ENCODE results near the gene CDC27. TPM values are rescaled to one million over a fixed set of nuclear protein-coding genes. Genes with fewer than 3 reads are reported as not detected.

The CDC27 gene
- total RNA-seq, 1 experiment from 2014 or later = 92.6 TPM

DNA sequence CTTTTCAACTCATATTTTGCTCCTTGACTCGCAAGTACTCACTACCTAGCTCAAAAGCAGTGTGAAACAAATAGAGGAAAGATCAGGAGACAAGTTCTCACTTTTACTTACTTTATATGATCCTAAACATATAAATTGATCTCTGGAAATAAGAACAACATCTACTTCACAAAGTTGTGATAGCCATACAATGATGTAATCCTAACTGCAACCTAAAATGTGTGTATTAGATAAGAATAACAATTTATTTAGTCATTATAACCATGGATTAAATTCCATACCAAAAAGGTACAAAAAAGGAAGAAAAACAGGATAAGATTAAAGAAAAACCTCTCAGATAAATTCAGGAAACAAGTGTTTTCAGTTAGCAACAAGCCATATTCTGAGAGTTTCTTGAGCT is 103.4 kb downstream of the CDC27 start:
- TF ChIP-seq CTCF (IDR thresholded peaks at IDR 0.05; ENCODE audit: insufficient read depth in 1 of 2, low read depth in 1 of 2, low read length in 1 of 2, severe bottlenecking in 1 of 2, unreplicated experiment in 1 of 2) = no peak
- H3K9me3 ChIP-seq = no peaks in the 10 kb centered on the region
- H3K27me3 ChIP-seq (replicated peaks; ENCODE audit: control insufficient read depth, insufficient read depth, low read length) = no peaks in the 10 kb centered on the region
- Mint-ChIP-seq H3K27me3 (ENCODE audit: insufficient read depth, unreplicated experiment) (no peaks in the 10 kb centered on the region), H3K9me3 (ENCODE audit: unreplicated experiment) (no peaks in the 10 kb centered on the region), H3K4me1 (ENCODE audit: low read depth, unreplicated experiment) (peaks cover 22% of the 10 kb centered on the region), H3K4me3 (ENCODE audit: unreplicated experiment) (no peak overlapping the region), H3K27ac (ENCODE audit: unreplicated experiment) (no peak overlapping the region), H3K36me3 (ENCODE audit: insufficient read depth, unreplicated experiment) (peaks cover under 1% of the 10 kb centered on the region)
- H3K4me3 ChIP-seq (ENCODE audit: low read depth, low read length) = no peak overlapping the region
- intact Hi-C loops (cut with micrococcal nuclease; ENCODE audit: unreplicated experiment) = no loop called here
- peaks cover 17% of the 10 kb centered on the region for H3K4me1 ChIP-seq
- H3K36me3 ChIP-seq (ENCODE audit: control insufficient read depth, insufficient read depth, low read length) = no peaks in the 10 kb centered on the region
- ChIA-PET POLR2A (no interaction called here), CTCF (interaction anchor here (0.8 kb wide), 1 partner anchor 230 kb away, joined by 3 read pairs; no protein-coding TSS in a partner anchor)
- BruUV-seq (replicated peaks) = no TSS peak
- DNase-seq = no peak

DNA sequence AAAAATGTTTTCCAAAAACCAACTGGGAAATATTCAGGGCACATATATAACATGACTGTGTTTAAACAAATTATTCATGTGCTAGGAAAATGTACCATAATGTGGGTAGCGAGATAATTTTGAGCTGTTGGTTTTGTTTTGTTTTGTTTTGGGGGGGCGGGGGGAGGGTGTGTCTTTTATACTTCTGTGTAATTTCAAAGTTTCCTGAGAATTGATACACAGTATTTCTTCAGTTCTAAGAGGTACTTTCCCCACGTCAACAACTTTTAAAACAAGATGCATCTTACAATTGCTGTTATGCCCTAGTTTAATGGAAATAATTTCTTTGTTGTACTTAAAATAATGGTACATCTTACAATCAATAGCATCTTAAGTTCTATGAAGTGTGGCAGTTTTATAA is 110.3 kb downstream of the CDC27 start:
- no peaks in the 10 kb centered on the region for H3K9me3 Mint-ChIP-seq (ENCODE audit: unreplicated experiment)
- no peak overlapping the region for H3K4me3 ChIP-seq (ENCODE audit: low read depth, low read length)
- BruUV-seq (replicated peaks) = no TSS peak
- peaks cover 6% of the 10 kb centered on the region for H3K36me3 Mint-ChIP-seq (ENCODE audit: insufficient read depth, unreplicated experiment)
- H3K9me3 ChIP-seq = no peaks in the 10 kb centered on the region
- intact Hi-C loops (cut with micrococcal nuclease; ENCODE audit: unreplicated experiment) = no loop called here
- H3K4me1 ChIP-seq = no peaks in the 10 kb centered on the region
- ChIA-PET POLR2A (no interaction called here), CTCF (no interaction called here)
- DNase-seq = no peak
- no peaks in the 10 kb centered on the region for H3K4me1 Mint-ChIP-seq (ENCODE audit: low read depth, unreplicated experiment)
- no peaks in the 10 kb centered on the region for H3K36me3 ChIP-seq (ENCODE audit: control insufficient read depth, insufficient read depth, low read length)
- H3K4me3 Mint-ChIP-seq (ENCODE audit: unreplicated experiment) = no peak overlapping the region
- H3K27me3 ChIP-seq (replicated peaks; ENCODE audit: control insufficient read depth, insufficient read depth, low read length) = no peaks in the 10 kb centered on the region
- no peak overlapping the region for H3K27ac Mint-ChIP-seq (ENCODE audit: unreplicated experiment)
- no peaks in the 10 kb centered on the region for H3K27me3 Mint-ChIP-seq (ENCODE audit: insufficient read depth, unreplicated experiment)
- no peak for TF ChIP-seq CTCF (IDR thresholded peaks at IDR 0.05; ENCODE audit: insufficient read depth in 1 of 2, low read depth in 1 of 2, low read length in 1 of 2, severe bottlenecking in 1 of 2, unreplicated experiment in 1 of 2)

DNA sequence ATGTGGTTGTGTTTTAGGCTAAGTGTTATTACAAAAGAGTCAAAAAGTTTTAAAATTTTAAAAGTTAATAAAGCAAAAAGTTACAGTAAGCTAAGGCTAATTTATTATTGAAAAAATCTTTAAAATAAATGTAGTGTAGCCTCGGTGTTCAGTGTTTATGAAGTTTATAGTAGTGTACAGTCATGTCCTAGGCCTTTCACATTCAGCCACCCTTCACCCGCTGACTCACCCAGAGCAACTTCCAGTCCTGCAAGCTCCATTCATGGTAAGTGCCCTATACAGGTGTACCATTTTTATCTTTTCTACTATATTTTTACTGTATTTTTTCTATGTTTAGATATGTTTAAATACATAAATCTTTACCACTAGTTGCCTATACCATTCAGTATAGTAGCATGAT is 111.5 kb downstream of the CDC27 start:
- no peaks in the 10 kb centered on the region for H3K9me3 ChIP-seq
- no peaks in the 10 kb centered on the region for H3K27me3 ChIP-seq (replicated peaks; ENCODE audit: control insufficient read depth, insufficient read depth, low read length)
- no peaks in the 10 kb centered on the region for H3K9me3 Mint-ChIP-seq (ENCODE audit: unreplicated experiment)
- ChIA-PET POLR2A (no interaction called here), CTCF (no interaction called here)
- no peak overlapping the region for H3K4me3 Mint-ChIP-seq (ENCODE audit: unreplicated experiment)
- H3K4me1 ChIP-seq = no peaks in the 10 kb centered on the region
- no peaks in the 10 kb centered on the region for H3K27me3 Mint-ChIP-seq (ENCODE audit: insufficient read depth, unreplicated experiment)
- no peak for DNase-seq
- H3K4me1 Mint-ChIP-seq (ENCODE audit: low read depth, unreplicated experiment) = no peaks in the 10 kb centered on the region
- H3K36me3 ChIP-seq (ENCODE audit: control insufficient read depth, insufficient read depth, low read length) = no peaks in the 10 kb centered on the region
- no peak overlapping the region for H3K27ac Mint-ChIP-seq (ENCODE audit: unreplicated experiment)
- intact Hi-C loops (cut with micrococcal nuclease; ENCODE audit: unreplicated experiment) = no loop called here
- H3K36me3 Mint-ChIP-seq (ENCODE audit: insufficient read depth, unreplicated experiment) = peaks cover 6% of the 10 kb centered on the region
- TF ChIP-seq CTCF (IDR thresholded peaks at IDR 0.05; ENCODE audit: insufficient read depth in 1 of 2, low read depth in 1 of 2, low read length in 1 of 2, severe bottlenecking in 1 of 2, unreplicated experiment in 1 of 2) = no peak
- H3K4me3 ChIP-seq (ENCODE audit: low read depth, low read length) = no peak overlapping the region
- BruUV-seq (replicated peaks) = no TSS peak

Measured in Caco-2 (cell line).